GM19324 (cell line): Measurements from ENCODE around the gene GRPEL2.
"Not testable (repeated sequence)": the region's sequence is repeated elsewhere in the genome, so short reads cannot be mapped to it uniquely, and the experiment has no call there.

Experiments
- ATAC-seq: cut with Tn5 transposase; IDR thresholded peaks from one replicate; pipeline ENCODE4 v1.9.1; 2021; ENCODE audit warnings: mild to moderate bottlenecking, moderate library complexity; ENCODE audit not compliant: unreplicated experiment, low FRiP score

GRPEL2 gene

GRCh38 chr5:149391076-149391475 lies 45.8 kb downstream of the GRPEL2 start:
- not testable (repeated sequence) for ATAC-seq

GRCh38 chr5:149391524-149391923 lies 46.2 kb downstream of the GRPEL2 start:
- no peak for ATAC-seq

GRCh38 chr5:149392718-149393117 lies 47.4 kb downstream of the GRPEL2 start:
- ATAC-seq, result no peak

GRCh38 chr5:149394996-149395395 lies 49.7 kb downstream of the GRPEL2 start:
- not testable (repeated sequence) for ATAC-seq

GRCh38 chr5:149397530-149397929 lies 52.2 kb downstream of the GRPEL2 start:
- ATAC-seq, result no peak

GRCh38 chr5:149398747-149399266 lies 53.5 kb downstream of the GRPEL2 start:
- ATAC-seq, result not testable (repeated sequence)

GRCh38 chr5:149399775-149400174 lies 54.5 kb downstream of the GRPEL2 start:
- ATAC-seq, result no peak

- ATAC-seq, result no peak
These were observed 55.0 kb downstream of the GRPEL2 start for GRCh38 chr5:149400304-149400703.

- no peak for ATAC-seq
These were observed 55.8 kb downstream of the GRPEL2 start for GRCh38 chr5:149401051-149401450.

- ATAC-seq, result no peak
These were observed 57.0 kb downstream of the GRPEL2 start for GRCh38 chr5:149402291-149402690.
